SK-N-MC (cell line): ENCODE data around the gene RASL11B.

Experiments used
- EZH2 ChIP-seq: fragments of 200-600 bp; sonication (generic); IDR thresholded peaks from one replicate; pipeline ENCODE4 v1.6.1; 2017; ENCODE audit warnings: antibody characterized with exemption
- FOXP2 ChIP-seq: optimal IDR thresholded peaks from 2 replicates; pipeline ENCODE3; 2011; ENCODE audit warnings: mild to moderate bottlenecking, moderate library complexity; ENCODE audit not compliant: insufficient read depth; ENCODE audit errors: extremely low read length, control extremely low read depth
- POLR2AphosphoS5 ChIP-seq: IDR thresholded peaks from 2 replicates; pipeline ENCODE4 v1.6.1; 2012; ENCODE audit warnings: mild to moderate bottlenecking, low read depth, low read length, borderline replicate concordance

- no peak for TF ChIP-seq EZH2
- TF ChIP-seq POLR2AphosphoS5 = no peak
- TF ChIP-seq FOXP2 = no peak
Measured at GRCh38 chr4:52836120-52836519, 26.0 kb upstream of the RASL11B start.
